ENCODE data around the gene ADAP1.
A peak's percentile ranks its signal among the peaks of the same experiment; 100 is the strongest.
"Not testable (repeated sequence)": the region's sequence is repeated elsewhere in the genome, so short reads cannot be mapped to it uniquely, and the experiment has no call there.

ADAP1 gene

GRCh38 chr7:938546-939185, 15.8 kb downstream of the ADAP1 start:
- no peak for DNase-seq (ENCODE audit: low read depth in 2 of 2)

GRCh38 chr7:937856-938484, 16.5 kb downstream of the ADAP1 start:
- no peak for DNase-seq (ENCODE audit: low read depth in 2 of 2)

- peak in 1 of 2 donors; percentile 43 for DNase-seq (ENCODE audit: low read depth in 2 of 2)
Measured at GRCh38 chr7:936386-937054, 18.0 kb downstream of the ADAP1 start.

GRCh38 chr7:935874-936385, 18.6 kb downstream of the ADAP1 start:
- no peak for DNase-seq (ENCODE audit: low read depth in 2 of 2)

- DNase-seq (ENCODE audit: low read depth in 2 of 2): no peak
Measured at GRCh38 chr7:935164-935873, 19.2 kb downstream of the ADAP1 start.

GRCh38 chr7:934469-935163, 19.9 kb downstream of the ADAP1 start:
- no peak for DNase-seq (ENCODE audit: low read depth in 2 of 2)

GRCh38 chr7:932651-932975, 21.9 kb downstream of the ADAP1 start:
- DNase-seq (ENCODE audit: low read depth in 2 of 2): no peak

GRCh38 chr7:931871-932650, 22.4 kb downstream of the ADAP1 start:
- DNase-seq (ENCODE audit: low read depth in 2 of 2): no peak

- DNase-seq (ENCODE audit: low read depth in 2 of 2): no peak
Measured at GRCh38 chr7:930975-931758, 23.3 kb downstream of the ADAP1 start.

- DNase-seq (ENCODE audit: low read depth in 2 of 2): no peak
Measured at GRCh38 chr7:929311-929711, 25.2 kb downstream of the ADAP1 start.

- no peak for DNase-seq (ENCODE audit: low read depth in 2 of 2)
Measured at GRCh38 chr7:927031-927671, 27.3 kb downstream of the ADAP1 start.

GRCh38 chr7:926061-927030, 28.1 kb downstream of the ADAP1 start:
- DNase-seq (ENCODE audit: low read depth in 2 of 2): no peak

- DNase-seq (ENCODE audit: low read depth in 2 of 2): no peak
Measured at GRCh38 chr7:925601-926000, 28.9 kb downstream of the ADAP1 start.

- peak; percentile 49 to 68 for DNase-seq (ENCODE audit: low read depth in 2 of 2)
Measured at GRCh38 chr7:924541-925231, 29.8 kb downstream of the ADAP1 start.

- DNase-seq (ENCODE audit: low read depth in 2 of 2): not testable (repeated sequence)
Measured at GRCh38 chr7:924042-924441, 30.4 kb downstream of the ADAP1 start.

GRCh38 chr7:923108-924041, 31.1 kb downstream of the ADAP1 start:
- DNase-seq (ENCODE audit: low read depth in 2 of 2): peak; percentile 85 to 93

All from stimulated activated CD4-positive, alpha-beta T cell treated with anti-CD3 and anti-CD28 coated beads, Interleukin-4, amount 100 ng/mL, for 48 hours (primary cell).